Natural killer cell treated with Interleukin-12 subunit alpha and Interleukin-12 subunit beta and Interleukin-15 and Interleukin-18, amount 100 ng/mL, for 72 hours (primary cell): Measurements from ENCODE around the gene MARK3. TPM values are rescaled to one million over a fixed set of nuclear protein-coding genes. Genes with fewer than 3 reads are reported as not detected.
A peak's percentile ranks its signal among the peaks of the same experiment; 100 is the strongest.

Experiments used
- ATAC-seq, 2 donors: fragments of 150-1000 bp; cut with Tn5 transposase in 1 of 2; sonication (Bioruptor Pico), chemical (Tn5 transposase) in 1 of 2; 2 replicates each; pipeline ENCODE4 v1.10.0; 2021
- DNase-seq: peaks from one replicate; pipeline ENCODE4 v3.0.0; 2022; ENCODE audit warnings: low spot score
- H3K27ac Mint-ChIP-seq, 2 donors: 1 replicate in 1 of 2; 2 replicates in 1 of 2; pipeline ENCODE4 v1.8.0; 2022; ENCODE audit warnings: mixed read lengths in 2 of 2, mild to moderate bottlenecking in 1 of 2, moderate library complexity in 1 of 2
- H3K27me3 Mint-ChIP-seq, 2 donors: 1 replicate in 1 of 2; 2 replicates in 1 of 2; pipeline ENCODE4 v1.8.0; 2022; ENCODE audit warnings: mixed read lengths in 2 of 2
- H3K36me3 Mint-ChIP-seq: one replicate; pipeline ENCODE4 v1.8.0; 2022; ENCODE audit warnings: mixed read lengths
- H3K4me1 Mint-ChIP-seq, 2 donors: 1 replicate in 1 of 2; 2 replicates in 1 of 2; pipeline ENCODE4 v1.8.0; 2022; ENCODE audit warnings: low read depth in 2 of 2, mixed read lengths in 2 of 2, mild to moderate bottlenecking in 1 of 2
- H3K4me3 Mint-ChIP-seq: one replicate; pipeline ENCODE4 v1.8.0; 2022; ENCODE audit warnings: mixed read lengths
- H3K9me3 Mint-ChIP-seq: 2 replicates; pipeline ENCODE4 v1.8.0; 2022; ENCODE audit warnings: mixed read lengths
- total RNA-seq, 2 donors: library from RNA; stranded (reverse); gene quantifications; one replicate each; pipeline ENCODE4 v1.2.3, GENCODE V29; 2022

The MARK3 gene
- total RNA-seq, 2 donors from 2014 or later: 101 to 165 TPM

DNA sequence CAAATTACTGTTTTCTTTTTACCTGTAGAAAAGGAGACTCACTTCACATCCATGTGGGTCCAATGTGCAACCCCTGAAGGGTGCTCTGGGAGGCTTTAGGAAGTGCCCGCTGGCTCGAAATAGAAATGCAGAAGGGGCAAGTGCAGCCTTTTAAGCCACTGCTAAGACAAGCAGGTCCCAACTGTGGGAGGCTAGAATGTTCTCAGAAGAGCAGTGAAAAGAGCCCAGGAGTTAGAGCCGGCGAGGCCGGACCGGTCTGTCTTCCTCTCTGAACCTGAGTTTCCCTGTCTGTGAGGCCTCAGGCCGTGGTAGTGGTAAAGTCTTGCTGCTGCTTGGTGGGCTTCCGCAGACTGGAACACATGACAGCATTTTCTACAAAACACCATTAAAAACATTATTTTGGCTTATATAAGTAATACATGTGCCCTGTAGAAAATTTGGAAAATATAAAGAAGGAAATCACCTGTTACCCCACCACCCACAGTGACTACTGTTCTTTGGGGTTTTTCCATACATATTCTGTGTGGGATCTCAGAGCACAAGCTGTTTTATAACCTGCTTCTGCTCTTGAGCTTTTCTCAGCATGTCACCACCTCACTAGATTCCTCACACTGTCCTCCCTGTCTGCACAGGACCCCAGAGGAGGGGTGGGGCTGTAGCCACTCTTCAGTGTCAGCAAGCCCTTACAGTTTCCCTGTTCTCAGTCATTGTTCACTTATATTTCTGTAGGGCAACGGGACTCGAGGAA, 131.4 kb downstream of the MARK3 start:
- DNase-seq: peak; percentile 8
- H3K4me3 Mint-ChIP-seq: no peak overlapping the region
- H3K4me1 Mint-ChIP-seq: peaks cover 0 to 6% of the 10 kb centered on the region in 2 donors
- no peaks in the 10 kb centered on the region for H3K9me3 Mint-ChIP-seq
- ATAC-seq: no peak
- H3K27me3 Mint-ChIP-seq: peaks cover 0 to 2% of the 10 kb centered on the region in 2 donors
- no peak overlapping the region for H3K27ac Mint-ChIP-seq
- H3K36me3 Mint-ChIP-seq: no peaks in the 10 kb centered on the region

DNA sequence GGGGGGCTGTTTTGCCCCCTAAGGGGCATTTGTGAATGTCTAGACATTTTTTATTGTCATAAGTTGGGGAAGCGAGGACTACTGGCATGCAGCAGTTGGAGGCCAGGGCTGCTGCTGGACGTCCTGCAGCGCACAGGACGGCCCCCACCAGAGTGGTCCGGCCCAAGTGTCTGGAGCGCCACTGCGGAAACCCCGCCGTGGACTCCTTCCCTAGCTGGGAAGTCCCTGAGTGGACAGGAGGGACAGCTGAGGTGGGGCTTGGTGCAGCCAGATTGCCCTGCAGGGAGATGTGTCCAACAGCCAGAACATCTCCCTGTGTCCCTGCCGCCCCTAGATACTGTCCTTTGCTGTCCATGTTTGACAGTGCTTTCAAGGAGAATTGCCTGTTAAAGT, 132.0 kb downstream of the MARK3 start:
- Mint-ChIP-seq H3K4me3 (no peak overlapping the region), H3K27ac (no peak overlapping the region), H3K27me3 (peaks cover 0 to 2% of the 10 kb centered on the region in 2 donors), H3K36me3 (no peaks in the 10 kb centered on the region), H3K9me3 (no peaks in the 10 kb centered on the region), H3K4me1 (peaks cover 0 to 6% of the 10 kb centered on the region in 2 donors)
- ATAC-seq (no peak), DNase-seq (peak; percentile 54)

DNA sequence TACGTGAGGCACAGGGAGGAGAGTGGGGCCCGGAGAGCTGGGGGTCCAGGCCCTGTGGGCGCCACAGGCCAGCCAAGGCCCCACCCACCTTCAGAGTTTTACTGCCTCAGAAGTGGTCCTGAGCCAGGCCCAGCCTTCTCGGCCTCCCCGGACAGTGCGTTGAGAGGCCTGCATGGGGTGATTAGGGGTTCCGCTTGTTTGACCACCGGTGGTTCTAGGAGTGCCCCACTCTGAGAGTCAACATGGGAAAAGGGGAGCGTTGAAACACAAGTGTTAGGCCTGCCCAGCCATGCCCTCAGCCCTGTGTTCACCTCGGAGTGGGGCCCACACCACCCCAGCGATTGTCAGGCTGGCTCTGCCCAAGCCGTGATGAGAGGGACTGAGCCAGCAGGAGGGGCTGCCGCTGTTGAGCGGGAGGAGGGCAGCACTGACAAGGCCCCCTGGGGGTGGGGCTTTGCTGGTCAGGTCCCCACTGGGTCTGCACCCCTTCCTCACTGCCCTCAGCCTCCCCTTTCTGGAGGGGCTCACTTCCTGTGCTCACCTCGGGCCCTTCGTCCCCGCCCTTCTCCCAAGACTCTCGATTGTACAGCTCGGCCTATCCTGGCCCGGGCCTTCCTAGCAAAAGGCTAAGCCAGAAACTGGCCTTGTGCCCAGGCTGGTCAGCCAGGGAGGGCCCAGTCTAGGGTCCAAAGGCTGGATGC, 132.7 kb downstream of the MARK3 start:
- Mint-ChIP-seq H3K36me3 (no peaks in the 10 kb centered on the region), H3K9me3 (no peaks in the 10 kb centered on the region), H3K4me3 (no peak overlapping the region), H3K27ac (no peak overlapping the region), H3K4me1 (peaks cover 0 to 6% of the 10 kb centered on the region in 2 donors), H3K27me3 (peaks cover 0 to 2% of the 10 kb centered on the region in 2 donors)
- DNase-seq (peak; percentile 29), ATAC-seq (no peak)

DNA sequence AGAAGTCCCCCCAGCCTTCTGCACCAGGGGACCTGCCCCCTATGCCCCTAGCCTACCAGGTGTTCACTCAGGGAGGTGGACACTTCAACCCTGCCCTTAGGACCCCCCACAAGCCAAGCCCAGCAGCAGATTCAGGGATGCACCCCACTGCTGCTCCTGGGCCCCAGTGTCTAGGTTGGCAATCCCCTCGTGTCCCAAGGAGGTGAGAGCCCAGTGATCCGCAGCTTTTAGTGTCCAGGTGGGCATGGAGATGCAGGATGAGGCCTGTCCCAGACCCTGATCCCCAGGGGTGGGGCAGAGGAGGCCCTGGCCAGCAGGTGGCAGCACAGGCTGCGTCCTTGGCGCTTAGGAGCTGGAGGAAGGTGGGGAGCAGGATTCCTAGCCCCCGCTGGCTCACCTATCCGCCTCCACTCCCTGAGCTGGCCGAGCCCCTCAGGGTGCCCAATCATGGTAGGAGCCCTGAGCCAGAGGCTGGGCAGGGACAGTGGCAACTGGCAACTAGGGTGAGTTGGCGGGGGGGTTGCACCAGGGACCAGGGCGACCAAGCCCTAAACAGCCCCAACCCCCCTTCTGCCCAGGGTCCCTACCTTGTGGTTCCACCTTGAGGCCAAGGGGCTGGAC, 133.3 kb downstream of the MARK3 start:
- Mint-ChIP-seq H3K9me3 (no peaks in the 10 kb centered on the region), H3K27ac (no peak overlapping the region), H3K4me1 (peaks cover 0 to 6% of the 10 kb centered on the region in 2 donors), H3K27me3 (peaks cover 0 to 3% of the 10 kb centered on the region in 2 donors), H3K4me3 (no peak overlapping the region), H3K36me3 (no peaks in the 10 kb centered on the region)
- DNase-seq: peak; percentile 60
- peak in 1 of 2 donors; percentile 33 for ATAC-seq

DNA sequence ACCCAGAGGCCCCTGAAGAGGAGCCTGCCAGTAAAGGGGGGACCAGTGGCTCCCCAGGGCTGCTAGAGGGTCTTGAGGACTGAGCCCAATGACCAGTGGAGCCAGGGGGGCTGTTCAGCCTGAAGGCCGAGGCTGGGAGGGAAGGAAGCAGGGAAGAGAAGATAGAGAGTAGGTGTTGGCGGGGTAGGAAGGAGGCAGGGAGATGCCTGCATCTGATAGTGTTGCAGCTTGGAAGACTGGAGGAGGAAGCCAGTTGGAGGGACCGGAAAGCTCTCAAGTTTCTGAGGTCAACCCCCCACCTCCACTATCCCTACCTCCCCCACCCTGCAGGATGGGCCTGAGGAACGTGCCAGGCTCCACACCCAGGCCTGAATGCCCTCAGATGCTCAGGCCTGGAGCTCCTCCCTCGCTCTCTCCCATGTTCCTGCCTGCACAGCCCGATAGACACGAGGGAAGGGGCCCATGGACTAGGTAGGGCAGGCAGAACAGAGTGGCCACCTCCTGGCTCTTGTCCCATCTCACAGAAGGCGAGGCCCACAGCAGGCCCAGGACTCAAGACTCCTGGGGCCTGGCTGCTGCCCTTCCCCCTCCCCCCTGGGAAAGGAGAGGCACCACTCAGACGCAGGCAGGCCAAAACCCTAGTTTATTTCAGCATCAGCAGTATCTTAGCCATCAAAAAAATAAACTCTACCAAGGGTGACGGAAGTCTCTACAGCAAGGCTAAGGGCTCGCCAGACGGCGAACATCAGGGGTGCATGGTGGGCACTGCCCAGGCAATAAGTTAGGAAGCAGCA, 134.0 kb downstream of the MARK3 start:
- Mint-ChIP-seq H3K27me3 (peaks cover 0 to 6% of the 10 kb centered on the region in 2 donors), H3K4me1 (peaks cover 0 to 6% of the 10 kb centered on the region in 2 donors), H3K4me3 (peak overlapping the region; percentile 41), H3K27ac (no peak overlapping the region), H3K36me3 (no peaks in the 10 kb centered on the region), H3K9me3 (no peaks in the 10 kb centered on the region)
- no peak for ATAC-seq
- DNase-seq: peak; percentile 10

DNA sequence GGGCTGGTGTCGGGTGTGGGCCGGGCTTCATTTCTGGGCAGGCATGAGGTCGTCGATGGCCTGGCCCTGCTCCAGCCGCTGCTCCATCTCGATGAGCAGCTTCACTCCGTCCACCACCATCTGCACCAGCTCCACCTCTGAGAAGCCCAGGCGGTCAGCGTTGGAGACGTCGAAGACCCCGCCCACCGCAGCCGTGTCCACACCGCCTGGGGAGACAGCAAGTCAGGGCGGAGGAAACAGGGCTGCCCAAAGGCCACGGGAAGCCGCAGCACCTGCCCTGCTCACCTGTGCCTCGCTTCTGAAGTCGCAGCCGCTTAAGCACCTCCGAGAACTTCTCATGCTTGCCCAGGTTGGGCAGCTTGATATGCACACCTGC, 134.6 kb downstream of the MARK3 start:
- peaks cover 0 to 6% of the 10 kb centered on the region in 2 donors for H3K27me3 Mint-ChIP-seq
- no peak overlapping the region for H3K27ac Mint-ChIP-seq
- H3K4me3 Mint-ChIP-seq: peak overlapping the region; percentile 41
- H3K36me3 Mint-ChIP-seq: no peaks in the 10 kb centered on the region
- no peaks in the 10 kb centered on the region for H3K9me3 Mint-ChIP-seq
- DNase-seq: peak; percentile 15
- peaks cover 0 to 6% of the 10 kb centered on the region in 2 donors for H3K4me1 Mint-ChIP-seq
- no peak for ATAC-seq

DNA sequence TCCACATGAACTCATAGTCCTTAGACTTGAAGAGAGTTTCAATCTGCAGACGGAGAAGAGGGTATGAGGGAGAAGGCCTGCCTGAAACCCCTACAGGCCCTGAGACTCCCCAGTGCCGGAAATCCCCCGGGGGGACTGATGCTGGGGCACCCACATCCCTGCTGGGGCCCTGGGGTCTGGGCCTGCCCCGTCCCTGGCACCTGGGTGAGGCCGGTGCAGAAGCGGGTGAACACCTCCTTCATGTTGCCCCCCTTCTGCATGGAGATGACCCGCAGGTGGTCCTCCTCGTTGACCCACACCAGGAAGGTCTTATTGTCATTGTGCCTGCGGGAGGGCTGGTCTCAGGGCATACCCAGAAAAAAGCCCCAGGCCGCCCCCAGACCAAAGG, 135.0 kb downstream of the MARK3 start:
- ATAC-seq: no peak
- H3K27me3 Mint-ChIP-seq: peaks cover 0 to 6% of the 10 kb centered on the region in 2 donors
- no peaks in the 10 kb centered on the region for H3K9me3 Mint-ChIP-seq
- DNase-seq: peak; percentile 44
- no peak overlapping the region for H3K27ac Mint-ChIP-seq
- peak overlapping the region; percentile 57 for H3K4me3 Mint-ChIP-seq
- H3K4me1 Mint-ChIP-seq: peaks cover 0 to 6% of the 10 kb centered on the region in 2 donors
- H3K36me3 Mint-ChIP-seq: no peaks in the 10 kb centered on the region

DNA sequence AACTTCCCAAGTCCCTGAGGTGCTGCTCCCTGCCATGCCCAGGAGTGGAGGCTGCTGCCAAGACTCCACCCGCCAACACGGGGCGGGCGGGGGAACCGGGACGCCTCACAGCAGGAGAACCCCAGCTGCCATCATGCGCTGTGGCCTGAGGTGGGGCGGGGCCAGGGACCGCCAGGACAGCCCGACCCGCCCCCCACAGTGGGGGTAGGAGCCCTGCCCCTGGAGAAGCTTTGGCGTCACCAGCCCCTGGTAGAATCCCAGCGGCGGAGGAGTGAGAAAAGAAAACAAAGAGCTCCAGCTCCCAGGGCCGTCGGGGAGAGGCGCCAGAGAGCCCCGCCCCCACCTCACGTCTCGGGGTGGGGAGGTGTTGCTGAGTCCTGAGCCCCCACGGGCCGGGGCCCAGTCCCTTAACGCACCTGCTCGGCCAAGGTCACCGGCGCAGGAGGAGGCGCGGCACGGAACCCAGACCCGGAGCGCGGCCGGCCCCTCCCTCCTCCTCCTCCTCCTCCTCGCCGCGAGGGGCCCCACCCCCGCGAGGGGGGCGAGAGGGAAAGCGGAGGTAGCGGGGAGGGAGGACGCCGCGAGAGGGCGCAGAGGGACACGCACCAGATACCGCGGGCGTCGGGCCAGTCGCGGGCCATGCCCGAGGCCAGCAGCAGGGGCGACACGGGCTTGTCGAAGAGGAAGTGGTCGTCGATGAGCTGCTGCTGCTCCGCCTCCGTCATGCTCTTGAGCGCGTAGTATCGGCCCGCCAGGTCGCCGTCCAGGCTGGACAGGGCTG, 135.6 kb downstream of the MARK3 start:
- Mint-ChIP-seq H3K4me3 (peak overlapping the region; percentile 57), H3K36me3 (no peaks in the 10 kb centered on the region), H3K27me3 (peaks cover 0 to 6% of the 10 kb centered on the region in 2 donors), H3K4me1 (peaks cover 0 to 6% of the 10 kb centered on the region in 2 donors), H3K27ac (no peak overlapping the region), H3K9me3 (no peaks in the 10 kb centered on the region)
- ATAC-seq (peak; percentile 77), DNase-seq (peak; percentile 78)

DNA sequence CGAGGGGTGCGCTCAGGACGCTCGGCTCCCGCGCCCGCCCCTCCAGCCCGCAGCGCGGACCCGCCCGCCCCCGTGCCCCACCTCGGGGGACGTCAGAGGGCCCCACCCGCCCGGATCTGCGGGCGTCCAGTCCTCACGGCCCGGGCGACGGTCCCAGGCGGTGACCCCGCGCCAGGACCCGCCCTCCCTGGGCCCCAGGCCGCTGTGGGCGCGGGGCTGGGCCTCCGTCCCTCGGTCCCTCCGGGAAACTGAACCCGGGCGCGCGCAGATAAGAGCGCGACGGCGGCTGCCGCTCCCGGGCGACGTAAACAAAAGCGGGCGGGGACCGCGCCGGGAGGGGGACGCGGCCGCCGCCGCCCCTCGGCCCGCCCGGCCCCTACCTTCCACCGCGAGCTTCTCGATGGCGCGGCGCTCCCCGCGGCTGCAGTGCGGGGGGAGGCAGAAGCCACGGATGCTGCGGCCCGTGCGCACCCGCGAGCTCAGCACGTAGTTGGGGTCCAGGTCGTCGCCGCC, 136.3 kb downstream of the MARK3 start:
- DNase-seq (peak; percentile 56), ATAC-seq (no peak)
- Mint-ChIP-seq H3K9me3 (no peaks in the 10 kb centered on the region), H3K4me3 (peak overlapping the region; percentile 57), H3K27ac (no peak overlapping the region), H3K4me1 (peaks cover 0 to 6% of the 10 kb centered on the region in 2 donors), H3K36me3 (no peaks in the 10 kb centered on the region), H3K27me3 (peaks cover 0 to 6% of the 10 kb centered on the region in 2 donors)

DNA sequence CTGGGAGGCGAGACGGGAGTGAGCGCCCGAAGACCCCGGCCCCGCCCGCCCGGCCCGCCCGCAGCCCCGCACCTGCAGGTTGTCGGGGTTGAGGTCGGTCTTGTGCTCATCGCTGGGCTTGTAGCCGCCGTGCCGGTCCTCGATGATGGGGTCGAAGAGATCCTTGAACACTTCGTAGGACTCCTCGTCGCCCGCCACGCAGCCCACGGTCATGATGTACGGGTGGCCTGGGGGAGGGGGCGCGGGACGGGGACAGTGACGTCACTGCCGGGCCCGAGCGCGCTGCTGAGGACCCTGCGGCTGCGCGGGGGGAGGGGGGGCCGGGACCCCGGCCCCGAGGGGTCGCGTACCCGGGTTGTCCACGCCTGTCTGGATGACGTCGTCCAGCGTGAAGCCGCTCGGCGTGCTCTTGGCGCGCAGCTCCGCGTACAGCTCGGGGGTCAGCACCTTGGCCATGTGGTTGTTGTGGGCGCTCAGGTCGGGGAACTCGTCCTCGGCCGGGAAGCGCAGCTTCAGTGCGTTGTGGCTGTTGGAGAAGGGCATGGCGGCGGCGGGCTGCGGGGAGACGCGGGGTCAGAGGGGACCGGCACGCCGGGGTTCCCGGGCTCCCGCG, 136.8 kb downstream of the MARK3 start:
- H3K27me3 Mint-ChIP-seq: peaks cover 0 to 6% of the 10 kb centered on the region in 2 donors
- ATAC-seq (no peak), DNase-seq (peak; percentile 60)
- no peaks in the 10 kb centered on the region for H3K36me3 Mint-ChIP-seq
- no peak overlapping the region for H3K4me3 Mint-ChIP-seq
- H3K27ac Mint-ChIP-seq: no peak overlapping the region
- H3K4me1 Mint-ChIP-seq: peaks cover 1 to 7% of the 10 kb centered on the region in 2 donors
- no peaks in the 10 kb centered on the region for H3K9me3 Mint-ChIP-seq

DNA sequence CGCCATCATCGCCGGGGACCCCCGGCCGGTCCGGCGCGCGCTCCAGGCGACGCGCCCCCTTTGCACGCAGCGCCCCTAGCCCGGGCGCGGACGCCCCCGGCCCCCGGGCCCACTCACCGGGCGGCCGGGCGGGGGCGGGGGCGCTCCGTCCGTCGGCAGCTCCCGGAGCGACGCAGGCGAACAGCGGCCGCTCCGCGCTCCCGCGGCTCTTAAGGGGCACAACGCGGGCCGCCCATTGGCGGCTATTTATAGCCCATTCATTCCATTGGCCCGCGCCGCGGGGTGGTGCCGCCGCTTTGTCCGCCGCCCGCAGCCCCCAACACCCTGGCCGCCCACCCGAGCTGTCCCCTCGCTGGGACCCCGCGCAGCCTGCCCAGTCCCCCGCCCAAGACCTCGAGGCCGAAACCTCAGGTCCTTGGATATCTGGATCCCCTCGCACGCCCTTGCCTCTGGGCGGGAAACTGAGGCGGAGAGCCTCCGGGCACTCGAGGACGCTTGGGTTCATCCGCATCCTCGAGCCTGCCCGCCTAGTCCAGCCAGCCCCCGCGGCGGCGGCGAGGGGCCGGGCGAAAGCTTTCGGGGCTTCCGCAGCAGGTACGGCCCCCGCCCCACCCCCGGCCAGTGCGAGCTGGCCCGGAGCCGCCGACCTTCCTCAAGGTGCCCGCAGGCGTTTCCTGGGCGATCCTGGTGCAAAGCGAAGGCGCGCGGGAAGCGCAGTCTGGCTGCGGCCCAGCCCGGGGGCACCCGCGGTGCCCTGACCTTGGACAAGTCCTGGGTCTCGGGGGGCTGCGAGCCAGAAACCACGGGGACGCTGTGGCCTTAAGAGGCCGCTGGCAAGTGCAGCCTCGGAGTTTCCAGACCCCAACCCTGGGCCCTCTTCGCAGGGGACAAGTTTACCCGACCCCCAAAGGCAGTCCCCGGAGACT, 137.7 kb downstream of the MARK3 start, which contains the start of gene CKB:
Gene CKB (minus strand): TSS at position 182 of the 926 bp plus-strand sequence. CDS start 337 bp downstream, outside the sequence.
- Mint-ChIP-seq H3K4me3 (no peak within 1 kb of the TSS), H3K27ac (no peak within 1 kb of the TSS), H3K27me3 (peaks cover 0 to 6% of the 10 kb centered on the region in 2 donors), H3K9me3 (no peaks in the 10 kb centered on the region), H3K36me3 (no peaks in the 10 kb centered on the region), H3K4me1 (peaks cover 7 to 12% of the 10 kb centered on the region in 2 donors)
- DNase-seq (no peak), ATAC-seq (no peak)
